CD4-positive, alpha-beta T cell (primary cell): ENCODE measurements around the gene NUDCD2. TPM values are rescaled to one million over a fixed set of nuclear protein-coding genes. Genes with fewer than 3 reads are reported as not detected.
A peak's percentile ranks its signal among the peaks of the same experiment; 100 is the strongest.

Source experiments
- ATAC-seq: fragments of 200-7000 bp; cut with Tn5 transposase; one replicate; pipeline ENCODE4 v1.10.0; 2022; ENCODE audit warnings: mild to moderate bottlenecking; ENCODE audit not compliant: poor library complexity
- CTCF ChIA-PET: fragments of 350-600 bp; sonication (Branson Sonifier 250); formaldehyde crosslinking; loops from one replicate; lab custom pipeline; 2021; ENCODE audit warnings: antibody characterized with exemption, inconsistent platforms; lab: Charles Lee
- POLR2A ChIA-PET: fragments of 350-600 bp; sonication (Branson Sonifier 250); formaldehyde crosslinking; loops from one replicate; lab custom pipeline; 2021; ENCODE audit warnings: antibody characterized with exemption, inconsistent platforms; lab: Charles Lee
- DNase-seq, 14 experiments: peaks; one replicate each; pipeline ENCODE4 v3.0.0-alpha.2; 2013 to 2020; ENCODE audit warnings: mixed read lengths in 2 of 14
- H3K27ac ChIP-seq, 2 donors: one replicate each; pipeline versions ENCODE4 v1.5.1 to v1.7.0; 2013; ENCODE audit warnings: low read length in 2 of 2, low read depth in 1 of 2, mild to moderate bottlenecking in 1 of 2
- H3K27me3 ChIP-seq, 2 experiments: 1 replicate in 1 of 2; 2 replicates in 1 of 2; pipeline versions ENCODE4 v1.6.1 to v1.7.0; 2013; ENCODE audit warnings: low read length in 2 of 2, control low read depth in 1 of 2, mild to moderate bottlenecking in 1 of 2, moderate library complexity in 1 of 2; ENCODE audit not compliant: insufficient read depth in 2 of 2, control insufficient read depth in 1 of 2
- H3K36me3 ChIP-seq: one replicate; pipeline ENCODE4 v1.6.1; 2013; ENCODE audit warnings: low read length, control low read depth; ENCODE audit not compliant: insufficient read depth
- H3K4me1 ChIP-seq: one replicate; pipeline ENCODE4 v1.6.1; 2013; ENCODE audit warnings: low read length, control low read depth; ENCODE audit not compliant: insufficient read depth
- H3K4me3 ChIP-seq: one replicate; pipeline ENCODE4 v1.5.1; 2013; ENCODE audit warnings: mild to moderate bottlenecking, low read length, moderate library complexity
- H3K9me3 ChIP-seq, 2 experiments: 1 replicate in 1 of 2; 2 replicates in 1 of 2; pipeline versions ENCODE4 v1.6.1 to v1.7.0; 2013; ENCODE audit warnings: low read length in 2 of 2, mild to moderate bottlenecking in 2 of 2, control low read depth in 1 of 2, moderate library complexity in 1 of 2; ENCODE audit not compliant: control insufficient read depth in 1 of 2, insufficient read depth in 1 of 2
- H3K27ac Mint-ChIP-seq: one replicate; pipeline ENCODE4 v1.8.0; 2020; ENCODE audit warnings: mixed read lengths
- H3K27me3 Mint-ChIP-seq: one replicate; pipeline ENCODE4 v1.8.0; 2021; ENCODE audit warnings: mixed read lengths
- H3K36me3 Mint-ChIP-seq: one replicate; pipeline ENCODE4 v1.8.0; 2021; ENCODE audit warnings: low read depth, mixed read lengths
- H3K4me1 Mint-ChIP-seq: one replicate; pipeline ENCODE4 v1.8.0; 2021; ENCODE audit warnings: low read depth, mixed read lengths
- H3K4me3 Mint-ChIP-seq: one replicate; pipeline ENCODE4 v1.8.0; 2020; ENCODE audit warnings: mild to moderate bottlenecking, mixed read lengths
- H3K9me3 Mint-ChIP-seq: one replicate; pipeline ENCODE4 v1.8.0; 2020; ENCODE audit warnings: mixed read lengths
- intact Hi-C, 2 experiments: fragments of 100-400 bp; cut with DNase I in 1 of 2; cut with micrococcal nuclease in 1 of 2; formaldehyde crosslinking; loops; one replicate each; pipeline versions ENCODE4 v1.15.1 to v1.9.0; 2023 to 2025; cut with DNase I, micrococcal nuclease
- total RNA-seq, 174 experiments: library from RNA in 2 of 174; stranded (reverse) in 2 of 174; gene quantifications; one replicate each; pipeline ENCODE4 v1.2.3 and lab custom pipeline; 2021 to 2026
- TF ChIP-seq, protein P1 (sequence below): fragments of 200-600 bp; IDR thresholded peaks from one replicate; pipeline ENCODE4 v1.8.0; 2022; ENCODE audit warnings: antibody characterized with exemption, mild to moderate bottlenecking

The NUDCD2 gene
- total RNA-seq, 2 experiments from 2014 or later = 18.0 to 18.9 TPM

- ChIA-PET POLR2A (interaction anchor here (0.8 to 3.3 kb wide), 4 partner anchors 9 to 29 kb away, joined by 3 to 24 read pairs (median 4); partner anchors contain the start of genes HMMR, MAT2B and NUDCD2), CTCF (interaction anchor here (0.6 to 1.6 kb wide), 5 partner anchors 12 to 35 kb away, joined by 3 to 4 read pairs (median 4); no protein-coding TSS in a partner anchor)
- Mint-ChIP-seq H3K36me3 (no peaks in the 10 kb centered on the region), H3K9me3 (no peaks in the 10 kb centered on the region), H3K4me1 (no peaks in the 10 kb centered on the region), H3K4me3 (no peak overlapping the region), H3K27ac (no peak overlapping the region), H3K27me3 (no peaks in the 10 kb centered on the region)
- H3K9me3 ChIP-seq = no peaks in the 10 kb centered on the region
- ATAC-seq = no peak
- no peak overlapping the region for H3K4me3 ChIP-seq
- no peak overlapping the region for H3K27ac ChIP-seq
- H3K36me3 ChIP-seq = no peaks in the 10 kb centered on the region
- intact Hi-C loops = no loop called here
- TF ChIP-seq, protein P1, sequence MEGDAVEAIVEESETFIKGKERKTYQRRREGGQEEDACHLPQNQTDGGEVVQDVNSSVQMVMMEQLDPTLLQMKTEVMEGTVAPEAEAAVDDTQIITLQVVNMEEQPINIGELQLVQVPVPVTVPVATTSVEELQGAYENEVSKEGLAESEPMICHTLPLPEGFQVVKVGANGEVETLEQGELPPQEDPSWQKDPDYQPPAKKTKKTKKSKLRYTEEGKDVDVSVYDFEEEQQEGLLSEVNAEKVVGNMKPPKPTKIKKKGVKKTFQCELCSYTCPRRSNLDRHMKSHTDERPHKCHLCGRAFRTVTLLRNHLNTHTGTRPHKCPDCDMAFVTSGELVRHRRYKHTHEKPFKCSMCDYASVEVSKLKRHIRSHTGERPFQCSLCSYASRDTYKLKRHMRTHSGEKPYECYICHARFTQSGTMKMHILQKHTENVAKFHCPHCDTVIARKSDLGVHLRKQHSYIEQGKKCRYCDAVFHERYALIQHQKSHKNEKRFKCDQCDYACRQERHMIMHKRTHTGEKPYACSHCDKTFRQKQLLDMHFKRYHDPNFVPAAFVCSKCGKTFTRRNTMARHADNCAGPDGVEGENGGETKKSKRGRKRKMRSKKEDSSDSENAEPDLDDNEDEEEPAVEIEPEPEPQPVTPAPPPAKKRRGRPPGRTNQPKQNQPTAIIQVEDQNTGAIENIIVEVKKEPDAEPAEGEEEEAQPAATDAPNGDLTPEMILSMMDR = peak; percentile 13
- DNase-seq = peak in 6 of 14 experiments; percentile 7 to 46 (median 30)
- no peaks in the 10 kb centered on the region for H3K27me3 ChIP-seq
- H3K4me1 ChIP-seq = peaks cover 5% of the 10 kb centered on the region
Measured at GRCh38 chr5:163489055-163489744, 29.3 kb upstream of the NUDCD2 start.

DNA sequence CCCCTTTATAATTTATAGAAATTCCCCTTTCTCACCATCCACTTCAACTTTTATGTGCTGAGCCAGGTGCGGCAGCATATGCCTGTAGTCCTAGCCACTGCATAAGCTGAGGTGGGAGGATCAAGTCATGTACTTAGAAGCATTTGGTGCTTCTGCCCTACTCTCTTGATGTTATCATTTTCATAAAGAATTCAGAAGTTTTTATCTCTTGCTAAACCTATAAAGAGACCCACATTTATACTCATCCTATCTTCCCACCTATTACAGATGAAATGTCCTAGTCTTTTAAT, 19.0 kb upstream of the NUDCD2 start:
- Histone ChIP-seq H3K4me3 (no peak overlapping the region), H3K27me3 (no peaks in the 10 kb centered on the region), H3K4me1 (no peaks in the 10 kb centered on the region), H3K27ac (no peak overlapping the region), H3K36me3 (no peaks in the 10 kb centered on the region), H3K9me3 (no peaks in the 10 kb centered on the region)
- ChIA-PET CTCF (no interaction called here), POLR2A (interaction anchor here (5.5 kb wide), 1 partner anchor 27 kb away, joined by 24 read pairs; the partner anchor contains the start of gene MAT2B)
- no peaks in the 10 kb centered on the region for H3K36me3 Mint-ChIP-seq
- no peak overlapping the region for H3K27ac Mint-ChIP-seq
- H3K4me3 Mint-ChIP-seq = no peak overlapping the region
- no peaks in the 10 kb centered on the region for H3K4me1 Mint-ChIP-seq
- ATAC-seq (no peak), DNase-seq (no peak)
- no peaks in the 10 kb centered on the region for H3K27me3 Mint-ChIP-seq
- TF ChIP-seq, protein P1 = no peak
- no peaks in the 10 kb centered on the region for H3K9me3 Mint-ChIP-seq
- intact Hi-C loops = no loop called here

DNA sequence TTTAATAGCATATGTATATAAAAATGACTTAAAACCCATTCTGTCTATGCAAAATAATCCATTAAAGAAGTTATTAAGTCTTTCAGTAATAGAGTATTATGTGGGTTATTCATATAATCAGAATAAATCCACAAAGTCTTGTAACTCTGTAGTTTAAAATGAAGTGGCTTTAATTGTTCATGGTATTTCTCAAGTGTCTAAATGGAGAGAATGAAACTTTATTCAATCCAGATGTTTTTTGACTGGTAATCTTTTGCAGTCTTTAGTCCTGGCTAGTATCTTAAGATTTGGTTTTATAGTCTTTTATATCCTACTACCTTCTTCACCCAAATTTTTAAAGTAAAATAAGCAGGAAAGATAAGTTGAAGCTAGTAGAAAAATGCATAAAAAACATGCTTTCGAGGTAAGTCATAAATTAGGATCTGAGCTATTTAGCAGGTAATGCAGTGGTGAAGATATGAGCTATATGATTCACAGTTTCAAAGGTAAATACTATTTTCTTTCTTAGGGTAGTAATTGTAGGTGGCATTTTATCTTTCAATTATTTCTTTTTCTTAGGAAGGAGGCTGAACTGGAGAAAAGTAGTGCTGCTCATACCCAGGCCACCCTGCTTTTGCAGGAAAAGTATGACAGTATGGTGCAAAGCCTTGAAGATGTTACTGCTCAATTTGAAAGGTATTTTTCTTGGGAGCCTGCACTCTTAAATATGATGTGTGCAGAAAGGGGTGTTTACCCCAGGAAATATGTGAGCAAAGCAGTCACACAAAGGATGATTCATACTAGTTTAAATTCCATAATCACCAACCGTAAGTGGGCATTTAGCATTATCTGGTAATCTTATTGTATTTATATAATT, 18.5 kb upstream of the NUDCD2 start:
- H3K4me3 Mint-ChIP-seq = no peak overlapping the region
- ChIA-PET POLR2A (interaction anchor here (0.6 to 1.4 kb wide), 2 partner anchors 17 to 18 kb away, joined by 3 to 6 read pairs; partner anchors contain the start of genes HMMR and NUDCD2), CTCF (no interaction called here)
- Histone ChIP-seq H3K4me3 (no peak overlapping the region), H3K36me3 (no peaks in the 10 kb centered on the region), H3K4me1 (no peaks in the 10 kb centered on the region), H3K27me3 (no peaks in the 10 kb centered on the region), H3K27ac (no peak overlapping the region), H3K9me3 (no peaks in the 10 kb centered on the region)
- DNase-seq = no peak
- no peaks in the 10 kb centered on the region for H3K4me1 Mint-ChIP-seq
- ATAC-seq = no peak
- intact Hi-C loops = no loop called here
- no peak overlapping the region for H3K27ac Mint-ChIP-seq
- H3K27me3 Mint-ChIP-seq = no peaks in the 10 kb centered on the region
- no peaks in the 10 kb centered on the region for H3K9me3 Mint-ChIP-seq
- H3K36me3 Mint-ChIP-seq = no peaks in the 10 kb centered on the region
- TF ChIP-seq, protein P1 = no peak
